Epidermal melanocyte (primary cell): ENCODE measurements around the gene SFRP5.
A peak's percentile ranks its signal among the peaks of the same experiment; 100 is the strongest.

Experiments used
- DNase-seq: peaks from one replicate; pipeline ENCODE4 v3.0.0; 2011; ENCODE audit warnings: low spot score; ENCODE audit not compliant: insufficient read length

The SFRP5 gene

DNA sequence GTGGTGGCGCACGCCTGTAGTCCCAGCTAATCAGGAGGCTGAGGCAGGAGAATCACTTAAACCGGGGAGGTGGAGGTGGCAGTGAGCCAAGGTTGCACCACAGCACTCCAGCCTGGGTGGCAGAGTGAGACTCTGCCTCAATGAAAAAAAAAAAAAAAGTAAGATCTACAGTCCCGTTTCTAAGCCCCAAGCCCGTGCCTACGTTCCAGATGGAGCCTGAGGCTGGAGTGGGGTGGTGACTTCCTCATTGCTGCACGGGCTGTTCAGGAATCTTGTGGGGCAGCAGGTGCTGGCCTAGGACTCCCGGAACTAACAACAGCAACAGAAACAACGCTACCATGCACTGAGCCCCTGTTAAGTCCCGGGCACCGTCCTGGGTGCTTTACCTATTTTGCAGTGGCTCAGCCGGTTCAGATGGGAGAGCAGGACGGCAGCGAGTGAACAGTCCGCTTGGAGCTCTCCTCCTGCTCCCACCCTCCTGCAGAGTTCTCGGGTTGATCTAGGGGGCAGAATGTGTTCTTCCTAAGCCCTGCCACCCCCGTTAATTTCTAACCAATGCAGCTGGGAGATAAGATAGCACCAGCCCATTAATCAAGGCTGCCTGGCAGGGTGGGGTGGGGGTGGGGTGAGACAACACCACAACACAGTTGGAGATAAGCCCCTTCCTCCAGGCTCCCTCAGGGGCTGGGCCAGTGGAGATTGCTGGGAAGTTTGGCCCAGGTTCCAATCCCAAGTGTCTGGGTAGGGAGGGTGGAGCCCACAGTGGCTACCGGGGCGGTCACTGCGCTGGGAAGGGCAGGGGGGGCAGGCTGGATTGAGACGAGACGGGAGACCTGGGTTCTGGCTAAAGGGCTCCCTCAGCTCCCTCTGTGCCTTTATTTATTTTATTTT, 17.0 kb upstream of the SFRP5 start:
- DNase-seq: no peak

GRCh38 chr10:97785731-97786130, 13.9 kb upstream of the SFRP5 start:
- no peak for DNase-seq

- no peak for DNase-seq
Observed at GRCh38 chr10:97785231-97785630, 13.4 kb upstream of the SFRP5 start.

DNA sequence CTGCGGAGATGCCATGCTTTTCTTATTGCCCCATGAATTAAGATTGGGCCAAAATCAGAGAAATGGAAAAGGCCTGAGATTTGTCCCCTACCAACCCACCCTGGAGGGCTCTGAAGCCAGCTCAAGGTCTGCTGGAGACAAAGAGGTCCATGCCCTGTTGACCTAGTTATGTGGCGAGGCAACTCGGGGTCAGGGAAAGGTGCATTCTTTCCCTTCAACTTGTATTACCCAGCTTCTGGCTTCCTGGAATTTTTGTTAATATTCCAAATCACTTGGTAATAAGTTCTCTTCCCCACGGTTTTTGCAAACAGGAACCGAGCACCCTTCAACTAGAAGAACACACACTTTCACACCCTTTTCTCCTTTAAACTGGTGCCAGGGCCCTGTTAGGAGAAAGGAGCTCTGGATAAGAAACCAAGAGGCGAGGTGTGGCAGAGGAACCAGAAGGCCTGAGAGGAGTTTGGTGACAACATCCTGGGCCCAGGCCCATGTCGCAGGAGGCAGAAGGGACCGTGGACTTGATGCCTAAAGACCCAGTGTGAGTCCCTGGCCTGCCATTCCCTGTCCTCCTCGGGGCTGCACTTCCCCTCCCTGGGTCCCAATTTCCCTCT, 12.5 kb upstream of the SFRP5 start:
- DNase-seq: no peak

DNA sequence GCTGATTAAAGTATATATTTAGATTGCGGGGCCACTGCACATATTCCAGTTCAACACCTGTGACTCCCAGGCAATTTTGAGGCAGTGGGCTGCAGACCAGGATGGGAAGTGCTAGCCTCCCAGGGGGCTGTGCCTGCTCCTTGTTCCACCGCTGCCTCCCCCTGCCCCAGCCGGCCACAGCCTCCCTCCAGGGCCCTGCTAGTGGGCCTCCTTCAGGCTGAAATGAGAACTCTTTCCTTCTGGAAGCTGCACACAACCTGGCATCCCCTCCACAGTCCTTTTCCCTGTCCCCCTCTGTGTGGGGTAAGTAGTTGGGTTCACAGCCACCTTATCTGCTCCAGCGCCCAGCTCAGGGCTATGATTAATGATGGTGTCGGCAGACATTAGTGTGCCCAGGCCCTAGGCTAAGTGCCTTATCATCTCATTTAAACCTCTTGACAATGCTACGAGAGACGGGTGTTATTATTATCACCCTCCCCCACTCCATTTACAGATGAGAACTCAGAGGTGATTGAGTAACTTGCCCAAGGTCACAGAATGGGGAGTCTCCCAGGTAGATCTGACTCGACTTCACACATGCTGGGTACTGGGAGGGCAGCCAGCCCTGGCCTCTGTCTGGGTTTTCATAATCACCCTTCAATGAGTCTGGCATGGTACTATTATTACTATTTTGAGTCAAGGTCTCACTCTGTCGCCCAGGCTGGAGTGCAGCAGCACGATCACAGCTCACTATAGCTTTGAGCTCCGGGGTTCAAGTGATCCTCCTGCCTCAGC, 10.8 kb upstream of the SFRP5 start:
- no peak for DNase-seq

DNA sequence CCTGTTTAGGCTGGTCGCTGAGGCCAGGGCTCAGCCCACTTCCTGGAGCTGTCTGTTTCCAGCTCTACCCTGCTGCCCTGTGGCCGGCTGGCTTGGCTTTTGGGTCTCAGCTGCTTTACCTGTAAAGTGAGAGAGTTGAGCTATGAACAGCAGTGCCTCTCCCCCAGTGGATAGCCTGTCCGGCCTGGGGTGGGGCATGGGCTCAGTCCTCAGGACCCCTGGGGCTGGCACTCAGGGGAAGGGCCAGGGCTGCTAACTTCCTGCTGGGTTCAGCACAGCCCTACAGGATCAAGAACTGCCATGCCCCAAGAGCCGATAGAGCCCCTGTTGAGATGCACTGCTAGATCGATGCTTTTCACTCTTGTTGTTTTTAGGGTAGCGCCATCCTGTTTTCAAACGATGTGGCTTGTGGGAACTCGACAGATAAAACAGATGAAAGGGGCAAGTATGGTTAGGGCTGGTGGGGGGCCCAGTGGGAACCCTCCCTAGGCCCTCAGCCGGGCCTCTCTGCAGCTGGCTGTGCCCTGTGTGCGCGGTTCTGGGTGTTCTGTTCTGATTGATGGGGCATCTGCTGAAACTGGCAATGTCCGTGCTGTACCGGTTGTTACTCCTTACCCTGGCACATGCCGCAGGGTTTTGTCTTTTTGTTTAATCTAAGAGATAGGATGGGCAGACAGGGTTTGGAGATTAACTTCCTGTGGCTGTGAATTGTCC, 10.0 kb upstream of the SFRP5 start:
- DNase-seq: no peak

DNA sequence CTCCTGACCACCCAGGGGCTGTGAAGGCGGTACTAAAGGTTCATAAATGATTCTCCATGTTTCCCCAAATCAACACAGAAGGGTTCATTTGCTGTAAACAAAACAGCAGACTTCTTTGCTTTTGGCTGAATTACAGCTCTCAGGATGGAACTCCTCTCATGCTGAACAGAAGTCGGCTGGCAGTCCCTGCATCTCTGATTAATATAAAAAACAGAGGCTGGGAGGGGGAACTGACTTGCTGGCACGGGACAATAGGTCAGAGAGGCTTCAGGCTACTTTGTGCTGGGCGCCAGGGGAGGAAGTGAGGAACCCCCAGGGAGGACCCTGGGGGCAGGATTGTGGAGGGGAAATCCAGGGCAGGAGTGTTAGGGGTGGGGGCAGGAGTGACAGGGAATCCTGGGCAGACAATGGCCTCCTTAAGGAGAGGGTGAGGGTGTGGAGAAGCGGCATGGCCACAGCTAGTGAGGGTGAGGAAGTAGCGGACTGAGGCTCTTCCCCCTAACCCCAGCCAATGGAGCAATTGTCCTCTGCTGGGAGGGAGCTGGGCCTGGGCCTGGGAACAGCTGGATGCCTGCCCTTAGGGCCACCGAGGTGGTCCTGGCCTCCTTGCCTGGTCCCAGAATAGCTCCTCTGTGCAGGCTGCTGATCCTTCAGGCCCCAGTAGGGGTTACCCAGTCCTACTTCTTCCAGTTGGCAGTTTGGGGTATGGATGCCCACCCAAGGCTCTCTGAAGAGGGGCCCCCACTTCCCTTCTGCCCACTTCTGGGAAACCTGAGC, 9.2 kb upstream of the SFRP5 start:
- DNase-seq: peak; percentile 49

GRCh38 chr10:97779975-97780374, 8.2 kb upstream of the SFRP5 start:
- DNase-seq: no peak

- DNase-seq: no peak
Observed at GRCh38 chr10:97779492-97779891, 7.7 kb upstream of the SFRP5 start.

DNA sequence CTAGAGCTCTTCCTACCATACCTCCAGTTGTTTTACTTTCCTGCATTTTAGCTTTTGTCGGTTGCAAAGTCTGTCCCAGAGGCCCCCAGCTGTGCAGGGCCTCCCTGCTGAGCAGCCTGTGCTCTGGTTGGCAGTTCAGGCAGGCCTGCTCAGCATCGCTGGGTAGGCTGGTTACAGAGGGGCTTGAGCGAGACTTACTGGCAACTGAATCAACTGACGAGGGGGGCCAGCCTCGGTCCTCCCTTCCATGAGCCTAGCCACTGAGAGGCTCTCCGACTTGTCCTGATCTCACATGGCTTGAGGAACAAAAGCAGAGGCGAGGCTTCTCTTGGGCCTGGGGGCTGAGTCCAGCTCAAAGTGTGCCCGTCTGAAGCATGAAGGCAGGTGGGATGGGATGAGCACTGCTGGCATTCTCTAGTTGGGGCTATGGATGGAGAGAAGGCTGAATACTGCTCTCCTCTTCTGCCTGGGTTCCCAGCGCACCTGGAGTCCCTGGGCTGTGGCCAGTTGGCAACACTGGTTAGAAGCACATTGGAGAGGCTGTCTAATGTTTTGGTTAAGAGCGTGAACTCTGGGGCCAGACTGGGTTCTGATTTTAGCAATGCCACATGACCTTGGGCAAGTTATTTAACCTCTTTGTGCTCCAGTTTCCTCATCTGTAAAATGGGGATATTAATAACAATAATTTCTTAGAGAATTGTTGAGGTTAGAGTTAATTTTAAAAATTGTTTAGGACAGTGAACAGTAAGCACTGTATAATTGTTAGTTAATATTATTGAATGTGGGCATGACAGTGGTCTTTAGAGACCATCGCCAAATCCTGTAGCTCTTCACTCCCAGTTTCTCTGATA, 6.9 kb upstream of the SFRP5 start:
- no peak for DNase-seq

- DNase-seq: no peak
Observed at GRCh38 chr10:97777143-97777542, 5.3 kb upstream of the SFRP5 start.

GRCh38 chr10:97774811-97775294, 3.1 kb upstream of the SFRP5 start:
- no peak for DNase-seq

- DNase-seq: no peak
Observed at GRCh38 chr10:97773096-97773495, 1.3 kb upstream of the SFRP5 start.

DNA sequence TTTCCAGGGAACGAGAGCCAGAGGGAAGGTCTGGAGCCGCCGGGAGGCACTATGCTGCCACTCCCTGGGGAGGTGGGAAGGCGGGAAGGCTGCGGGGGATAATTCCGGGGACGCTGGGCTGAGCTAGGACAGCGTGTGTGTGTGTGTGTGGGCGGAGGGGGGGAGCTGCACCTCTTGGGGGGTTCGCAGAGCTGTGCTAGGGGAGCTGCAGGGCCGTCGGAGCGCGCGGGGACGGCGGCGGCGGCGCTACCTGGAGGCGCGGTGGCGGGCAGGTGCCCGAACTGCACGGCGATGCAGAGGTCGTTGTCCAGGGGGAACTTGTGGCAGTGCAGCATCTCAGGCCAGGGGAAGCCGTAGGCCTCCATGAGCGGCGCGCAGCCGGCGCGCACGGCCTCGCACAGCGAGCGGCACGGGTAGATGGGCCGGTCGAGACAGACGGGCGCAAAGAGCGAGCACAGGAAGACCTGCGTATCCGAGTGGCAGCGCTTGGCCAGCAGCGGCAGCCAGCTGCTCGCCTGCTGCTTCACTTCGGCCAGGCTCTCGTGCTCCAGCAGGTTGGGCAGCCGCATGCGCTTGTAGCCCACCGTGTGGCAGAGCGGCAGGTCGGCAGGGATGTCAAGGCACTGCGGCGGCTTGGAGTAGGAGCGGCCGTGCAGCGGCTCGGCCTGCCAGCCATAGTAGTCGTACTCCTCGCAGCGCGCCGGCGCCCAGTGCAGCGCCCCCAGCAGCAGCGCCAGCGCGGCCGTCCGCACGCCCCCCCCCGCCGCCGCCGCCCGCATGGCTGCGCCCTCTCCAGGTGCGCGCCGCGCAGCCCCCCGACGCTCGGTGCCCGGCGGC, 526 bp downstream of the SFRP5 start:
- DNase-seq: no peak

DNA sequence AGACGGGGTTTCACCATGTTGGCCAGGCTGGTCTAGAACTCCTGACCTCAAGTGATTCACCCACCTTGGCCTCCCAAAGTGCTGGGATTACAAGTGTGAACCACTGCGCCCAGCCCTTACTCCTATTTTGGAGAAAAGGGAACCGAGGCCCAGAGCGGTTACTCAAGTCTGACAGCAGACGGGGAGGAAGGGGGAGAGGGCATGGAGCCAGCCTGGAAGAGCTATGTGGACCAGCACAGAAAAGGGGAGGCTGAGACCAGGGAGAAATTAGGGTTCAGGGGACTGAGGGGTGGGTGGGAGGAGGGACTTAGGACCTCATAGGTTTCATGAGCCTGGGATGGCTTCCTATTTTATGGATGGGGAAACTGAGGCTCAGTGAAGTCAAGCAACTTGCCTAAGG, 1.5 kb downstream of the SFRP5 start:
- no peak for DNase-seq

- no peak for DNase-seq
Observed at GRCh38 chr10:97768322-97769315, 3.2 kb downstream of the SFRP5 start.
